Ishikawa (cell line): ENCODE results near the gene ADD1.

Experiments
- CEBPB ChIP-seq: IDR thresholded peaks from 2 replicates; pipeline ENCODE4 v1.6.1; 2012
- CREB1 ChIP-seq: IDR thresholded peaks from 2 replicates; pipeline ENCODE4 v1.6.1; 2012; ENCODE audit warnings: low read depth
- EGR1 ChIP-seq: IDR thresholded peaks from 2 replicates; pipeline ENCODE4 v1.6.1; 2012
- EP300 ChIP-seq: IDR thresholded peaks from 2 replicates; pipeline ENCODE4 v1.6.1; 2012; ENCODE audit warnings: borderline replicate concordance
- FOXM1 ChIP-seq: IDR thresholded peaks from 2 replicates; pipeline ENCODE4 v1.6.1; 2012; ENCODE audit warnings: low read depth, borderline replicate concordance
- MAX ChIP-seq: IDR thresholded peaks from 2 replicates; pipeline ENCODE4 v1.6.1; 2012
- NFIC ChIP-seq: IDR thresholded peaks from 2 replicates; pipeline ENCODE4 v1.6.1; 2012
- RAD21 ChIP-seq: IDR thresholded peaks from 2 replicates; pipeline ENCODE4 v1.6.1; 2012; ENCODE audit warnings: low read depth
- REST ChIP-seq: IDR thresholded peaks from 2 replicates; pipeline ENCODE4 v1.6.1; 2012; ENCODE audit warnings: low read depth, mild to moderate bottlenecking
- TAF1 ChIP-seq: IDR thresholded peaks from 2 replicates; pipeline ENCODE4 v1.6.1; 2012; ENCODE audit warnings: low read depth, mild to moderate bottlenecking
- TCF12 ChIP-seq: IDR thresholded peaks from 2 replicates; pipeline ENCODE4 v1.6.1; 2012; ENCODE audit warnings: low read depth
- TEAD4 ChIP-seq: IDR thresholded peaks from 2 replicates; pipeline ENCODE4 v1.6.1; 2012
- USF1 ChIP-seq: IDR thresholded peaks from 2 replicates; pipeline ENCODE4 v1.6.1; 2012
- YY1 ChIP-seq: IDR thresholded peaks from 2 replicates; pipeline ENCODE4 v1.6.1; 2012; ENCODE audit warnings: low read depth
- ZBTB7A ChIP-seq: IDR thresholded peaks from 2 replicates; pipeline ENCODE4 v1.6.1; 2012; ENCODE audit warnings: low read depth

Gene ADD1

GRCh38 chr4:2909583-2909982, 65.9 kb downstream of the ADD1 start:
- TF ChIP-seq EGR1 (no peak), MAX (no peak), RAD21 (no peak), TEAD4 (no peak), NFIC (no peak), CREB1 (no peak)

- TF ChIP-seq ZBTB7A (no peak), EP300 (no peak), EGR1 (no peak), CEBPB (no peak), MAX (no peak), TEAD4 (no peak)
Observed at GRCh38 chr4:2910409-2910808, 66.8 kb downstream of the ADD1 start.

- no peak for TF ChIP-seq EP300
- TF ChIP-seq FOXM1: no peak
- TF ChIP-seq MAX: no peak
- TF ChIP-seq EGR1: no peak
Observed at GRCh38 chr4:2911868-2912267, 68.2 kb downstream of the ADD1 start.

- TF ChIP-seq FOXM1 (no peak), USF1 (no peak), REST (no peak), CREB1 (no peak), TAF1 (no peak), EP300 (no peak), TEAD4 (no peak), RAD21 (no peak), CEBPB (no peak), TCF12 (no peak)
Observed at GRCh38 chr4:2913168-2913567, 69.5 kb downstream of the ADD1 start.

- TF ChIP-seq REST (no peak), MAX (no peak), CREB1 (no peak), CEBPB (no peak), FOXM1 (no peak)
Observed at GRCh38 chr4:2914256-2915126, 70.8 kb downstream of the ADD1 start.

- no peak for TF ChIP-seq MAX
- no peak for TF ChIP-seq USF1
- TF ChIP-seq TAF1: no peak
- no peak for TF ChIP-seq REST
- no peak for TF ChIP-seq CEBPB
- no peak for TF ChIP-seq RAD21
- TF ChIP-seq ZBTB7A: no peak
- no peak for TF ChIP-seq EP300
- no peak for TF ChIP-seq CREB1
- no peak for TF ChIP-seq YY1
- no peak for TF ChIP-seq NFIC
- TF ChIP-seq TEAD4: no peak
- no peak for TF ChIP-seq FOXM1
- TF ChIP-seq EGR1: no peak
- TF ChIP-seq TCF12: no peak
Observed at GRCh38 chr4:2915789-2916188, 72.1 kb downstream of the ADD1 start.
